Kidney (tissue), 14 donors: ENCODE results near the gene KIF16B. TPM values are rescaled to one million over a fixed set of nuclear protein-coding genes. Genes with fewer than 3 reads are reported as not detected.

Source experiments
- DNase-seq, 5 donors: peaks; one replicate each; pipeline ENCODE4 v3.0.0-alpha.2; 2013 to 2020
- FAIRE-seq: peaks from 2 replicates; lab custom pipeline; 2012; peaks lifted over from hg19 to GRCh38; lab: Jason Lieb, UNC
- H3K27ac ChIP-seq, 2 donors: one replicate each; pipeline ENCODE4 v1.7.0; 2013; ENCODE audit warnings: low read depth in 2 of 2, low read length in 2 of 2, inconsistent platforms in 1 of 2
- H3K27me3 ChIP-seq: one replicate; pipeline ENCODE4 v1.7.1; 2013; ENCODE audit warnings: low read length, inconsistent platforms; ENCODE audit not compliant: control insufficient read depth, insufficient read depth
- H3K36me3 ChIP-seq, 3 donors: one replicate each; pipeline versions ENCODE4 v1.7.0 to v1.7.1; 2013; ENCODE audit warnings: low read length in 3 of 3, control low read depth in 1 of 3, inconsistent platforms in 1 of 3; ENCODE audit not compliant: insufficient read depth in 3 of 3, control insufficient read depth in 2 of 3
- H3K4me1 ChIP-seq, 3 donors: one replicate each; pipeline versions ENCODE4 v1.7.0 to v1.7.1; 2013; ENCODE audit warnings: low read length in 3 of 3, inconsistent platforms in 1 of 3, low read depth in 1 of 3; ENCODE audit not compliant: control insufficient read depth in 2 of 3, insufficient read depth in 2 of 3
- H3K4me3 ChIP-seq, 3 donors: one replicate each; pipeline versions ENCODE4 v1.7.0 to v1.8.1; 2013; ENCODE audit warnings: low read length in 3 of 3, control low read depth in 1 of 3, inconsistent platforms in 1 of 3
- H3K9ac ChIP-seq, 3 donors: one replicate each; pipeline versions ENCODE4 v1.7.0 to v1.7.1; 2013; ENCODE audit warnings: low read length in 3 of 3, control low read depth in 1 of 3, inconsistent platforms in 1 of 3
- H3K9me3 ChIP-seq, 3 donors: one replicate each; pipeline versions ENCODE4 v1.7.0 to v1.7.1; 2013; ENCODE audit warnings: low read length in 3 of 3, control low read depth in 1 of 3, inconsistent platforms in 1 of 3; ENCODE audit not compliant: control insufficient read depth in 2 of 3, insufficient read depth in 1 of 3
- CTCF ChIP-seq: IDR thresholded peaks from 3 replicates; pipeline ENCODE4 v1.5.1; 2012; ENCODE audit warnings: mild to moderate bottlenecking, moderate library complexity, borderline replicate concordance; ENCODE audit not compliant: insufficient read depth; ENCODE audit errors: extremely low read depth
- intact Hi-C: fragments of 100-400 bp; cut with DNase I; formaldehyde crosslinking; loops from one replicate; pipeline ENCODE4 v1.11.1; 2022
- polyA plus RNA-seq: library from polyadenylated mRNA; stranded (reverse); fragments of 350-450 nt; fragmentation: Illumina TruSeq; extraction: RNeasy Lipid Tissue Mini Kit (QIAGEN cat#74804); gene quantifications from one replicate; pipeline ENCODE4 v1.2.3, GENCODE V29; 2014; ENCODE audit warnings: low read depth, low replicate concordance; ENCODE audit not compliant: insufficient read depth
- total RNA-seq: library from RNA; stranded (reverse); fragmentation: NEBNext Ultra II Directional; extraction: Animal tissue kit (Norgen Biotek cat#: 25700); gene quantifications from one replicate; pipeline ENCODE4 v1.2.1, GENCODE V29; 2021
- donor health status: control.
- donor health status: control.
- donor health status: control.
- donor health status: control.
- donor health status: control.
- donor health status: DM: yes; HTN: yes; CAD: no.
- donor health status: Normal renal cell carcinoma (clear cell type).

KIF16B gene
- total and polyA plus RNA-seq, 2 donors from 2014 or later = 15.0 to 19.7 TPM

- Histone ChIP-seq H3K4me1 (no peaks in the 10 kb centered on the region), H3K4me3 (no peak overlapping the region), H3K9ac (no peak overlapping the region), H3K27me3 (no peaks in the 10 kb centered on the region), H3K9me3 (no peaks in the 10 kb centered on the region), H3K27ac (no peak overlapping the region), H3K36me3 (peaks cover 0 to 24% (median 18%) of the 10 kb centered on the region in 3 donors)
- DNase-seq = no peak
- intact Hi-C loops = no loop called here
- no peak for TF ChIP-seq CTCF
- no peak for FAIRE-seq
Observed at GRCh38 chr20:16423311-16424212, 149.7 kb downstream of the KIF16B start.

- Histone ChIP-seq H3K9me3 (no peaks in the 10 kb centered on the region), H3K9ac (no peak overlapping the region), H3K4me1 (peaks cover 0 to 3% (median 0%) of the 10 kb centered on the region in 3 donors), H3K27ac (no peak overlapping the region), H3K4me3 (no peak overlapping the region), H3K36me3 (peaks cover 0 to 6% (median 2%) of the 10 kb centered on the region in 3 donors), H3K27me3 (no peaks in the 10 kb centered on the region)
- no peak for TF ChIP-seq CTCF
- DNase-seq = no peak
- no peak for FAIRE-seq
- intact Hi-C loops = no loop called here
Observed at GRCh38 chr20:16419138-16419715, 154.0 kb downstream of the KIF16B start.

- Histone ChIP-seq H3K27me3 (no peaks in the 10 kb centered on the region), H3K36me3 (peaks cover 0 to 5% (median 0%) of the 10 kb centered on the region in 3 donors), H3K4me1 (peaks cover 0 to 3% (median 0%) of the 10 kb centered on the region in 3 donors), H3K9ac (no peak overlapping the region), H3K9me3 (no peaks in the 10 kb centered on the region), H3K27ac (no peak overlapping the region), H3K4me3 (no peak overlapping the region)
- FAIRE-seq = no peak
- DNase-seq = no peak
- TF ChIP-seq CTCF = no peak
- intact Hi-C loops = no loop called here
Observed at GRCh38 chr20:16418616-16419015, 154.6 kb downstream of the KIF16B start.
